GM18909 (cell line): Measurements from ENCODE around the gene TPPP3.
"Not testable (repeated sequence)": the region's sequence is repeated elsewhere in the genome, so short reads cannot be mapped to it uniquely, and the experiment has no call there.

ENCODE experiments used
- ATAC-seq: cut with Tn5 transposase; IDR thresholded peaks from one replicate; pipeline ENCODE4 v1.9.1; 2021; ENCODE audit warnings: mild to moderate bottlenecking; ENCODE audit not compliant: unreplicated experiment, poor library complexity

The TPPP3 gene

DNA sequence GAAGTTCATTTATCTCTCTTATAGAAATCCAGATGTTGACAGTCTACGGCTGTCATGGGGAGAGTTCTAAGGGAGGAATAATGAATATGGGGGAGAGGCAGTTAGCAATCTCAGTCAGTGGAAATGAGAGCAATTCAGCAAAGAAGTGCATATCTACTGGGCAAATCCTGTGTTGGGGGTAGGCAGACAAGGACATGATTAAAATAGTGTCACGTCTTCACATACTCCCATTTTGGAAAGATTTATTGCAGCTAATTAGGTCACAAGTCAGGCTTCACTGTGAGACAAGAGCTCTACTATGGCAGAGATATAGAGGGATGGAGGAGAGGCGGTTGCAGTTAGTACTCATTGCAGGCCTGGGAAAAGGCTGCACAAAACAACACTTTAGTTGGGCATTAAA, 36.9 kb downstream of the TPPP3 start:
- no peak for ATAC-seq

DNA sequence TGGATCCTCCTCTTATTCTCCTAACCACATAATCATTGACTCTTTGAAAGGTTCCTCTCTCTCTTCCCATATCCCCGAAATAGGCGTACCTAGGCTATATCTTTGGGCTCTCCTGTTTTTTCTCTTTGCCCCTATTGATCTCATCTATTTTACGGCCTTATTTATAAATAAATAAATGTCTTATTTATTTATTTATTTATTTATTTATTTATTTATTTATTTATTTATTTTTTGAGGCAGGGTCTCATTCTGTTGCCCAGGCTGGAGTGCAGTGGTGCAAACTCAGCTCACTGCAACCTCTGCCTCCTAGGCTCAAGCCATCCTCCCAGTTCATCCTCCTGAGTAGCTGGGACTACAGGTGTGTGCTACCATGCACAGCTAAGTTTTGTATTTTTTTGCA, 40.8 kb downstream of the TPPP3 start:
- not testable (repeated sequence) for ATAC-seq

DNA sequence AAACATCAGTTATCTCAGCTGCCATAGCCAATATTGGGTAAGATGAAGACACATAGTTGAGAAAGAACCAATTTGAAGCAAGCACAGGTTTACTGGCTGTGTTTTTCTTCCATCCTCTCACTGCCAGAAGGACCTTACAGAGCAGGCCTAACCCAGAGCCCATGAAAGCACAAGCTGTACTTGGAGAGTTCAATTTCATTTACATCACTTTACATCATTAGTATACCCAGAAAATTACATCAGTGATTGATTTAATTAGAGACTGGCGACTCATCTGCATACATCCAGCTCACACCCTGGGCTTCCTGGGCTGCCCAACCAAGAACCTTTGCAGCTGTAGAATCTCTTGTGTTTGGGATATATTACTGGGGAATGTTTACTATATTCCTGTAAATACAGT, 43.0 kb downstream of the TPPP3 start:
- ATAC-seq = no peak

DNA sequence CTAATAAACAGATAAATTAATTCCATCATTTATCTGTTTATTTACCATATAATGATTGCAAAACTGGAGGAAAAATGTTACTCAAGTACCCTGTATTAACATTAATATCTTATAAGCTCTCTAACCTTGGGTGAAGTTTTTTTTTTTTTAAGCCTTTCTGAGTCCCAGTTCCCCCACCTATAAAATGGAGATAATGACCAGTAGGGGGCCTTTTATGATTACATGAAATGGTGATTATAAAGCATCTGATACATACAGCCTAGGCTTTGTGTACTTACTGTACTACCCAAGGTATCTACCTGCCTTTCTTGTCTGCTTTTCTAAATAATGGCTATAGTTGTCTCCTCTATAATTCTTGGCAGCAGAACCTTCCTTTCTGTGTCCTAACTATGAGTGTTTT, 44.1 kb downstream of the TPPP3 start:
- ATAC-seq = no peak

DNA sequence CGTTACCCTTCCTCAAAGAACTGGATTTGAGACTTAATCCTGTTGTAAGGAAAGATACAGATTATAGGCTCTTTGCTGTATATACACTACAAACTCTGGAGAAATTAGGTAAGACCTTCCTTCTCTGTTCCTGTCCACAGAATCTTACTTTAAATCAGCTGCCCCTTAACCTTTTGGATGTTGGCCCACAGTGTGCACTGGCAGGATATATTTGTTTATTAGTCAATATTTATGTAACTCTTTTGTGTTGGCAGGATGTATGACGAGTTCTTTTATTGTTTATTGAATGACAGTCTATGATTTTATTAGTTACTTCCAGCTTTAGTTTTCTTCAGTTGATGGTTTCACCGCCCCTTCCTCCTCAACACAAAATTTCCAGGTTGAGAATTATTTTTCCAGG, 47.0 kb downstream of the TPPP3 start:
- ATAC-seq = no peak

DNA sequence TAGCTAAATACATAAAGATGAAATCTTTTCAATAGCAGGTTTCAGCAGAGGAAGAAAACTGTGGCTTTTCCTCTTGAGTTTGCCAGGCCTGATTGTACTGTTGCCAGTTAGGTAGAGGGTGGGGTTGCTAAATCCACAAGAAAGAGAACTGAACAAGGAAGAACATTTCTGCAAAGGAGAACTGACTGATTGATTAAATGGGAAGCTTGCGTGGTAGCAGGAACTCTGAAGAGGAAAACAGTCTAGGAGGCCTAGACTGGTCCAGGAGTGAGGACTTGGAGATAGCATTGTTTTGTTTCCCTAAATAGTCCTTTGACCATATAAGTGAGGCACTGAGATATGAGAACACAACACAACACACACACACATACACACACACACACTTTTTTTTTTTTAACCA, 47.9 kb downstream of the TPPP3 start:
- ATAC-seq = no peak

DNA sequence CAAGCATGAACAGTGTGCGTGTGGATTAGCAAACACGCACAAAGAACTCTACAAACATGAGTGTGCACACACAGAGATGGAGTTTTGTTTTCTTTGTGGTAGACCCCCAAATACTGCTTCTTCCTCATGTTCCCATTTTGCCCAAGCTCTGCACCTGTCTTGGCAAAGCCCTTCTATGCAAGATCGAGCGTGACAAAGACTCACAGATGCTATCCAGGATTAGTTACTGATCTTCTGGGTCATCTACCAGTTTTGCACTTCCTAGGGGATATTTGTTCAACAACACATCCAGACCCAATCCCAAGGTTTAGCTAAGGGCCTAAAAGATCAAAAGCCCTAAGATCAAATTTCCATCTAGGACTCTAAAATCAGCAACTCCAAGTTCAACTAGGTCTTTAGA, 50.7 kb downstream of the TPPP3 start:
- ATAC-seq = no peak

DNA sequence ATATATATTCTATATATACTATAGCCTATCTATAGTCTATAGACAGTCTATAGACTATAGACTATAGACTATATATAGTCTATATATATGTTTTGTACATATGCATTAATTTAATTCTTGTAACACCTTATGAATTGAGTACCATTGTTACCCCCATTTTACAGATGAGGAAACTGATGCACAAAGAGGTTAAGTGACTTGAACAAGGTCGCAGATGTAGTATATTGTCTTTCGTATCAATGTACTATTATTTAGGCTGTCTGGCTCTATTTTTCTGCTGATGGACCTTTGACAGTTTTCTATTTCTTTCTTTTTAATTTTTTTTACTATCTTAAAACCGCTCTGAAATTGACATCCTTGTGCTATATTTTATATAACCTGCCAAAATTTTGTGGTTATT, 52.0 kb downstream of the TPPP3 start:
- no peak for ATAC-seq
